ENCODE measurements around the gene PARP12.

The PARP12 gene

GRCh38 chr7:140007051-140007690, 55.6 kb downstream of the PARP12 start:
- DNase-seq (ENCODE audit: low read depth) = no peak
- TF ChIP-seq, protein P1, sequence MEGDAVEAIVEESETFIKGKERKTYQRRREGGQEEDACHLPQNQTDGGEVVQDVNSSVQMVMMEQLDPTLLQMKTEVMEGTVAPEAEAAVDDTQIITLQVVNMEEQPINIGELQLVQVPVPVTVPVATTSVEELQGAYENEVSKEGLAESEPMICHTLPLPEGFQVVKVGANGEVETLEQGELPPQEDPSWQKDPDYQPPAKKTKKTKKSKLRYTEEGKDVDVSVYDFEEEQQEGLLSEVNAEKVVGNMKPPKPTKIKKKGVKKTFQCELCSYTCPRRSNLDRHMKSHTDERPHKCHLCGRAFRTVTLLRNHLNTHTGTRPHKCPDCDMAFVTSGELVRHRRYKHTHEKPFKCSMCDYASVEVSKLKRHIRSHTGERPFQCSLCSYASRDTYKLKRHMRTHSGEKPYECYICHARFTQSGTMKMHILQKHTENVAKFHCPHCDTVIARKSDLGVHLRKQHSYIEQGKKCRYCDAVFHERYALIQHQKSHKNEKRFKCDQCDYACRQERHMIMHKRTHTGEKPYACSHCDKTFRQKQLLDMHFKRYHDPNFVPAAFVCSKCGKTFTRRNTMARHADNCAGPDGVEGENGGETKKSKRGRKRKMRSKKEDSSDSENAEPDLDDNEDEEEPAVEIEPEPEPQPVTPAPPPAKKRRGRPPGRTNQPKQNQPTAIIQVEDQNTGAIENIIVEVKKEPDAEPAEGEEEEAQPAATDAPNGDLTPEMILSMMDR (conservative IDR thresholded peaks at IDR 0.05; ENCODE audit: low read length) = no peak

GRCh38 chr7:140006600-140006999, 56.2 kb downstream of the PARP12 start:
- TF ChIP-seq, protein P1 (conservative IDR thresholded peaks at IDR 0.05; ENCODE audit: low read length) = no peak
- no peak overlapping the region for H3K4me3 ChIP-seq (ENCODE audit: low read length)
- no peak for DNase-seq (ENCODE audit: low read depth)

More at GRCh38 chr7:140007051-140007690, 55.6 kb downstream of the PARP12 start:
- H3K4me3 ChIP-seq (ENCODE audit: low read length) = no peak overlapping the region

GRCh38 chr7:140005754-140006503, 56.8 kb downstream of the PARP12 start:
- DNase-seq (ENCODE audit: low read depth) = peak; percentile 18
- H3K4me3 ChIP-seq (ENCODE audit: low read length) = no peak overlapping the region
- TF ChIP-seq, protein P1 (conservative IDR thresholded peaks at IDR 0.05; ENCODE audit: low read length) = peak; percentile 41

DNA sequence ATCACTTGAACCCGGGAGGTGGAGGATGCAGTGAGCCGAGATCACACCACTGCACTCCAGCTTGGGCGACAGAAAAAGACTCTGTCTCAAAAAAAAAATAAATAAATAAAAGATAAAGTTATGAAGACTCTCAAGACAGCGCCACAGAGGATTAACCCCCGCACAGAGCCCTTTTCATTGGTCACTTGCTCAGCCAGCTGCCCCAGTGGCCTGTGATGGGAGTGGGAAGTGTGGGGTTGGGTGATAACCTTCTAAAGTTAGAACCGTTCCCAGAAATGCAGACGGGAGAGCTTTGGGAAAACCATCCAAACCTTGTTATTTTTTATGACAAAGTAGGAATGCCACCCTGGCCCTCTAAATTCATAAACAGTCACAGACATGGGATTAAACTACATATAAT, 57.4 kb downstream of the PARP12 start:
- no peak overlapping the region for H3K4me3 ChIP-seq (ENCODE audit: low read length)
- DNase-seq (ENCODE audit: low read depth) = no peak
- TF ChIP-seq, protein P1 (conservative IDR thresholded peaks at IDR 0.05; ENCODE audit: low read length) = no peak

DNA sequence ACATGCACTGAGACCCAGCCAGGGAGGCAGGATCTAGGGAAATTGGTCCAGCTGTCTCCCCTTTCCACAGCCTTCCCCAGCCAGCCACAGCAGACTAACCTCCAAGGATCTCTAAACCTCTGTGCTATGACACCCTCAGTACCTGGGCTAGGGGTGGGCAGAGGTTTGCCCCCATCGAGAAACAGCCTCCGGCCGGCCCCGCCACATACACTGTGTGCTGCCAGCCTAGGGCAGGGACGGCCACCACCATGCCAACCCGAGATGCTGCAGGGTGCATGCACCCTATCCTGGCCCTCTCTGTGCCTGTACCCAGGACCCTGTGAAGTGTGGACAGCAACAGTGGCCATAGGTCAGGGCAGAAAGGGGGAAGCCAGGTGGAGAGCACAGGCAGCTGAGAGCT, 58.1 kb downstream of the PARP12 start:
- TF ChIP-seq, protein P1 (conservative IDR thresholded peaks at IDR 0.05; ENCODE audit: low read length) = no peak
- no peak for DNase-seq (ENCODE audit: low read depth)
- no peak overlapping the region for H3K4me3 ChIP-seq (ENCODE audit: low read length)

DNA sequence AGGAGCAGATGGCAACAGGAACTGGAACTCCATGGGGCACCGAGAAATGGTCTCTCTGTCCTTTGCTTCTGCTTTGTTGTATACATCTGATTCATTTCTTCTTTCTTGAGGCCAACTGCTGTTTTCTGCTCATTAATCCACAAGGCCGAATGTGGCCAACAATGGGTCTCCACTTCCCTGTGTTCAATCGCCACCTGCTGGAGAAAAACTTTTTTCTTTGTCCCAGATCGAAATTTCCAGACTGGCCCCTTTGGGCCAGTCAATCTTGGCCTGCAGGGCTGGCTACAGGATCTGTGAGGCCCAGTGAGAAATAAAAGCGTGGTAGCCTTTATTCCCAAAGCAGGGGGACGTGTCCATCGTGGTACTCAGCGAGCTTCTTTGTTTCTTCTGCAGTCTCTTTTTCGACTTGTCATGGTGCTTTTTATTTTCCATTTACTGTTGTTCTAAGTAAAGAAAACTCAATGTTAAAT, 58.8 kb downstream of the PARP12 start:
- H3K4me3 ChIP-seq (ENCODE audit: low read length) = no peak overlapping the region
- TF ChIP-seq, protein P1 (conservative IDR thresholded peaks at IDR 0.05; ENCODE audit: low read length) = peak; percentile 69
- DNase-seq (ENCODE audit: low read depth) = peak; percentile 65

Data from AG10803 (cell line).